ENCODE measurements around the gene HECA. TPM values are rescaled to one million over a fixed set of nuclear protein-coding genes. Genes with fewer than 3 reads are reported as not detected.

Gene HECA
- total and polyA plus RNA-seq, 2 experiments from 2014 or later = 8.9 to 27.8 TPM

GRCh38 chr6:139126255-139126654 lies 8.6 kb upstream of the HECA start:
- Histone ChIP-seq H3K4me3 (no peak overlapping the region), H3K4me1 (ENCODE audit: insufficient read depth) (no peaks in the 10 kb centered on the region), H3K4me2 (no peak overlapping the region), H3K9me2 (replicated peaks; ENCODE audit: insufficient read depth) (no peaks in the 10 kb centered on the region), H3K79me2 (no peaks in the 10 kb centered on the region), H3K27ac (peak overlapping the region; percentile 46), H3K27me3 (no peaks in the 10 kb centered on the region), H3K36me3 (replicated peaks; ENCODE audit: insufficient read depth, low read depth) (no peaks in the 10 kb centered on the region), H4K20me1 (ENCODE audit: insufficient read depth, poor library complexity, severe bottlenecking) (no peaks in the 10 kb centered on the region), H2AFZ (no peak overlapping the region), H3K9me3 (ENCODE audit: low read depth) (no peaks in the 10 kb centered on the region)
- 84% methylated on average over 3 of the region's 3 CpGs for WGBS (ENCODE audit: low lambda C conversion rate, missing lambda C conversion rate)
- DNase-seq (ENCODE audit: low spot score) = no peak
- TF ChIP-seq CTCF (IDR thresholded peaks at IDR 0.05; ENCODE audit: poor library complexity) (no peak), EZH2phosphoT487 (IDR thresholded peaks at IDR 0.05; ENCODE audit: low read depth, severe bottlenecking, unreplicated experiment) (no peak), EZH2 (IDR thresholded peaks at IDR 0.05; ENCODE audit: borderline replicate concordance) (no peak)

GRCh38 chr6:139126931-139127330 lies 7.9 kb upstream of the HECA start:
- Histone ChIP-seq H3K4me2 (no peak overlapping the region), H3K9me2 (replicated peaks; ENCODE audit: insufficient read depth) (no peaks in the 10 kb centered on the region), H2AFZ (no peak overlapping the region), H3K27ac (no peak overlapping the region), H3K4me1 (ENCODE audit: insufficient read depth) (no peaks in the 10 kb centered on the region), H3K4me3 (no peak overlapping the region), H3K27me3 (no peaks in the 10 kb centered on the region), H4K20me1 (ENCODE audit: insufficient read depth, poor library complexity, severe bottlenecking) (no peaks in the 10 kb centered on the region), H3K36me3 (replicated peaks; ENCODE audit: insufficient read depth, low read depth) (no peaks in the 10 kb centered on the region), H3K9me3 (ENCODE audit: low read depth) (no peaks in the 10 kb centered on the region), H3K79me2 (no peaks in the 10 kb centered on the region)
- no peak for TF ChIP-seq EZH2phosphoT487 (IDR thresholded peaks at IDR 0.05; ENCODE audit: low read depth, severe bottlenecking, unreplicated experiment)
- TF ChIP-seq CTCF (IDR thresholded peaks at IDR 0.05; ENCODE audit: poor library complexity) = no peak
- TF ChIP-seq EZH2 (IDR thresholded peaks at IDR 0.05; ENCODE audit: borderline replicate concordance) = no peak
- DNase-seq (ENCODE audit: low spot score) = no peak
- WGBS (ENCODE audit: low lambda C conversion rate, missing lambda C conversion rate) = 93% methylated on average over 4 of the region's 4 CpGs

GRCh38 chr6:139129284-139129683 lies 5.6 kb upstream of the HECA start:
- no peak for DNase-seq (ENCODE audit: low spot score)
- H3K27ac ChIP-seq = no peak overlapping the region
- TF ChIP-seq EZH2 (IDR thresholded peaks at IDR 0.05; ENCODE audit: borderline replicate concordance) = no peak
- no peak for TF ChIP-seq EZH2phosphoT487 (IDR thresholded peaks at IDR 0.05; ENCODE audit: low read depth, severe bottlenecking, unreplicated experiment)
- no peak for TF ChIP-seq CTCF (IDR thresholded peaks at IDR 0.05; ENCODE audit: poor library complexity)
- no peaks in the 10 kb centered on the region for H3K27me3 ChIP-seq
- no peak overlapping the region for H3K4me2 ChIP-seq
- H3K9me2 ChIP-seq (replicated peaks; ENCODE audit: insufficient read depth) = no peaks in the 10 kb centered on the region
- no peak overlapping the region for H2AFZ ChIP-seq
- no peaks in the 10 kb centered on the region for H3K36me3 ChIP-seq (replicated peaks; ENCODE audit: insufficient read depth, low read depth)
- no peak overlapping the region for H3K4me3 ChIP-seq
- H4K20me1 ChIP-seq (ENCODE audit: insufficient read depth, poor library complexity, severe bottlenecking) = no peaks in the 10 kb centered on the region
- no peaks in the 10 kb centered on the region for H3K9me3 ChIP-seq (ENCODE audit: low read depth)
- no peaks in the 10 kb centered on the region for H3K79me2 ChIP-seq
- no peaks in the 10 kb centered on the region for H3K4me1 ChIP-seq (ENCODE audit: insufficient read depth)
- WGBS (ENCODE audit: low lambda C conversion rate, missing lambda C conversion rate) = 88% methylated on average over 1 of the region's 1 CpG

All from hepatocyte (in vitro differentiated cells).